Keratinocyte (primary cell): ENCODE results near the gene MRGPRF.

Experiments
- EZH2 ChIP-seq: IDR thresholded peaks from one replicate; pipeline ENCODE4 v1.6.1; 2012; ENCODE audit warnings: inconsistent platforms, mild to moderate bottlenecking, low read length, moderate library complexity
- TF ChIP-seq, protein P1 (sequence below), 3 experiments: IDR thresholded peaks in 1 of 3; conservative IDR thresholded peaks in 1 of 3; optimal IDR thresholded peaks in 1 of 3; 2 replicates in 2 of 3; 3 replicates in 1 of 3; pipeline versions ENCODE3 to v1.5.1; 2011; ENCODE audit warnings: low read length in 3 of 3, mild to moderate bottlenecking in 3 of 3, moderate library complexity in 2 of 3, control low read depth in 1 of 3, inconsistent platforms in 1 of 3; ENCODE audit not compliant: insufficient read depth in 2 of 3; ENCODE audit errors: extremely low read depth in 1 of 3

DNA sequence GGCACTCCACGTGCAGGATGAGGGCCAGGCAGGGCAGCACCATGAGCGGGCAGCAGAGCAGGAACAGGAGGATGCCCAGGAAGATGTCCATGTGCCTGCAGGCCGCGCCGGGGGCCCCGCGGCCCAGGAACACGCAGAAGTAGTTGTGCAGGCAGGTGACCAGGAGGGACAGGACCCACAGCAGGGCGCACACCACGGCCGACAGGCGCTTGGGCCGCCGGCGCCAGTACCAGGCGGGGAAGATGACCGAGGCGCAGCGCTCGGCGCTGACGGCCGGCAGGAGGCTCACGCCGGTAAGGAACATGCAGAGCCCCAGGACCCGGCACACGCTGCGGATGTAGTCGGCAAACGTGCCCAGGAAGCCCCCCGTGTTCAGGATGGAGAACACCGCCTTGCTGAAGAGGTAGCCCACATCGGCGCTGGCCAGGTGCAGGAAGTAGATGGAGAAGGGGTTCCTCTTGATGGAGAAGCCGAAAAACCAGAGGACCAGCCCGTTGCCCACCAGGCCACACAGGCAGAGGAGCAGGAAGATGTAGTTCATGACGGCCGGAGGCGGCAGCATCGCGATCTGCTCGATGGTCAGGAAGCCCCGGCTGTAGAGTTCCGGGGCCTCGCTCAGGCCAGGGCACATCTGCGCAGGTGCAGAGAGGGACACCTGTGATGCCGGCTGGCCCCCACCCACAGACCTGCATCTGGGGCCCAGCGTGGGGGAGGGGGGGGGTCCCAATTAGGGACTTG is 7.2 kb downstream of the MRGPRF start:
- TF ChIP-seq, protein P1, sequence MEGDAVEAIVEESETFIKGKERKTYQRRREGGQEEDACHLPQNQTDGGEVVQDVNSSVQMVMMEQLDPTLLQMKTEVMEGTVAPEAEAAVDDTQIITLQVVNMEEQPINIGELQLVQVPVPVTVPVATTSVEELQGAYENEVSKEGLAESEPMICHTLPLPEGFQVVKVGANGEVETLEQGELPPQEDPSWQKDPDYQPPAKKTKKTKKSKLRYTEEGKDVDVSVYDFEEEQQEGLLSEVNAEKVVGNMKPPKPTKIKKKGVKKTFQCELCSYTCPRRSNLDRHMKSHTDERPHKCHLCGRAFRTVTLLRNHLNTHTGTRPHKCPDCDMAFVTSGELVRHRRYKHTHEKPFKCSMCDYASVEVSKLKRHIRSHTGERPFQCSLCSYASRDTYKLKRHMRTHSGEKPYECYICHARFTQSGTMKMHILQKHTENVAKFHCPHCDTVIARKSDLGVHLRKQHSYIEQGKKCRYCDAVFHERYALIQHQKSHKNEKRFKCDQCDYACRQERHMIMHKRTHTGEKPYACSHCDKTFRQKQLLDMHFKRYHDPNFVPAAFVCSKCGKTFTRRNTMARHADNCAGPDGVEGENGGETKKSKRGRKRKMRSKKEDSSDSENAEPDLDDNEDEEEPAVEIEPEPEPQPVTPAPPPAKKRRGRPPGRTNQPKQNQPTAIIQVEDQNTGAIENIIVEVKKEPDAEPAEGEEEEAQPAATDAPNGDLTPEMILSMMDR (optimal IDR thresholded peaks at IDR 0.05 in 1 of 3, IDR thresholded peaks at IDR 0.05 in 1 of 3, conservative IDR thresholded peaks at IDR 0.05 in 1 of 3; ENCODE audit: extremely low read depth in 1 of 3, insufficient read depth in 2 of 3, low read length in 3 of 3): no peak
- no peak for TF ChIP-seq EZH2
